Ishikawa (cell line): ENCODE results near the gene KYAT1.
A peak's percentile ranks its signal among the peaks of the same experiment; 100 is the strongest.

Source experiments
- CEBPB ChIP-seq: IDR thresholded peaks from 2 replicates; pipeline ENCODE4 v1.6.1; 2012
- CREB1 ChIP-seq: IDR thresholded peaks from 2 replicates; pipeline ENCODE4 v1.6.1; 2012; ENCODE audit warnings: low read depth
- EGR1 ChIP-seq: IDR thresholded peaks from 2 replicates; pipeline ENCODE4 v1.6.1; 2012
- EP300 ChIP-seq: IDR thresholded peaks from 2 replicates; pipeline ENCODE4 v1.6.1; 2012; ENCODE audit warnings: borderline replicate concordance
- FOXM1 ChIP-seq: IDR thresholded peaks from 2 replicates; pipeline ENCODE4 v1.6.1; 2012; ENCODE audit warnings: low read depth, borderline replicate concordance
- MAX ChIP-seq: IDR thresholded peaks from 2 replicates; pipeline ENCODE4 v1.6.1; 2012
- NFIC ChIP-seq: IDR thresholded peaks from 2 replicates; pipeline ENCODE4 v1.6.1; 2012
- RAD21 ChIP-seq: IDR thresholded peaks from 2 replicates; pipeline ENCODE4 v1.6.1; 2012; ENCODE audit warnings: low read depth
- REST ChIP-seq: IDR thresholded peaks from 2 replicates; pipeline ENCODE4 v1.6.1; 2012; ENCODE audit warnings: low read depth, mild to moderate bottlenecking
- TAF1 ChIP-seq: IDR thresholded peaks from 2 replicates; pipeline ENCODE4 v1.6.1; 2012; ENCODE audit warnings: low read depth, mild to moderate bottlenecking
- USF1 ChIP-seq: IDR thresholded peaks from 2 replicates; pipeline ENCODE4 v1.6.1; 2012
- YY1 ChIP-seq: IDR thresholded peaks from 2 replicates; pipeline ENCODE4 v1.6.1; 2012; ENCODE audit warnings: low read depth
- ZBTB7A ChIP-seq: IDR thresholded peaks from 2 replicates; pipeline ENCODE4 v1.6.1; 2012; ENCODE audit warnings: low read depth

- TF ChIP-seq CEBPB (no peak), YY1 (peak; percentile 97), TAF1 (no peak; the same call in 1 of the 2 replicates), EP300 (peak; percentile 32; the same call in 1 of the 2 replicates), MAX (peak; percentile 85), USF1 (peak; percentile 23; the same call in 1 of the 2 replicates), RAD21 (no peak), REST (no peak), NFIC (no peak), FOXM1 (no peak), ZBTB7A (no peak; the same call in 1 of the 2 replicates), EGR1 (peak; percentile 85), CREB1 (peak; percentile 84)
Observed at GRCh38 chr9:128881884-128882676, at the start of gene KYAT1, which contains the start of gene LRRC8A.
